Vagina (tissue), 2 donors: Measurements from ENCODE around the gene UBQLN4.

Source experiments
- CTCF ChIP-seq, 3 experiments: fragments of 450-650 bp in 2 of 3; fragments of 200-600 bp in 1 of 3; sonication (generic) in 1 of 3; IDR thresholded peaks; one replicate each; pipeline ENCODE4 v1.5.1; 2017 to 2019; ENCODE audit warnings: antibody characterized with exemption in 3 of 3, mild to moderate bottlenecking in 2 of 3, moderate library complexity in 2 of 3
- POLR2A ChIP-seq, 2 donors: fragments of 450-650 bp; IDR thresholded peaks; one replicate each; pipeline ENCODE4 v1.6.1; 2017; ENCODE audit warnings: antibody characterized with exemption in 2 of 2, mild to moderate bottlenecking in 2 of 2, moderate library complexity in 2 of 2
- POLR2AphosphoS5 ChIP-seq, 2 donors: sonication (generic); formaldehyde crosslinking; IDR thresholded peaks; one replicate each; pipeline ENCODE4 v1.9.0; 2017; ENCODE audit warnings: antibody characterized with exemption in 2 of 2, mild to moderate bottlenecking in 2 of 2, low read depth in 1 of 2; ENCODE audit not compliant: insufficient read depth in 1 of 2

- no peak for TF ChIP-seq CTCF (IDR thresholded peaks at IDR 0.05)
- TF ChIP-seq POLR2A (IDR thresholded peaks at IDR 0.05), result no peak
- TF ChIP-seq POLR2AphosphoS5 (IDR thresholded peaks at IDR 0.05; ENCODE audit: insufficient read depth in 1 of 2, low read depth in 1 of 2), result no peak
These were observed 31.6 kb downstream of the UBQLN4 start for GRCh38 chr1:156021954-156022353.
